RWPE1 (cell line): ENCODE data around the gene YES1.
"Not testable (repeated sequence)": the region's sequence is repeated elsewhere in the genome, so short reads cannot be mapped to it uniquely, and the experiment has no call there.

ENCODE experiments used
- CTCF ChIA-PET: fragments of 350-600 bp; sonication (Branson Sonifier 250); formaldehyde crosslinking; extraction: SDS; loops from one replicate; lab custom pipeline; 2021; lab: Yijun Ruan, JAX
- POLR2A ChIA-PET: fragments of 400-600 bp; formaldehyde crosslinking; extraction: SDS; loops from one replicate; lab custom pipeline; 2020; ENCODE audit warnings: antibody characterized with exemption; ENCODE audit not compliant: low non-redundant PET; lab: Yijun Ruan, JAX
- DNase-seq: peaks from one replicate; pipeline ENCODE4 v3.0.0; 2012; ENCODE audit warnings: low spot score
- H3K27ac ChIP-seq: fragments of 450-650 bp; 2 replicates; pipeline ENCODE4 v1.5.1; 2017
- CTCF ChIP-seq: fragments of 450-650 bp; conservative IDR thresholded peaks from 2 replicates; pipeline ENCODE4 v1.5.1; 2017; ENCODE audit warnings: low read depth, mild to moderate bottlenecking

Gene YES1

DNA sequence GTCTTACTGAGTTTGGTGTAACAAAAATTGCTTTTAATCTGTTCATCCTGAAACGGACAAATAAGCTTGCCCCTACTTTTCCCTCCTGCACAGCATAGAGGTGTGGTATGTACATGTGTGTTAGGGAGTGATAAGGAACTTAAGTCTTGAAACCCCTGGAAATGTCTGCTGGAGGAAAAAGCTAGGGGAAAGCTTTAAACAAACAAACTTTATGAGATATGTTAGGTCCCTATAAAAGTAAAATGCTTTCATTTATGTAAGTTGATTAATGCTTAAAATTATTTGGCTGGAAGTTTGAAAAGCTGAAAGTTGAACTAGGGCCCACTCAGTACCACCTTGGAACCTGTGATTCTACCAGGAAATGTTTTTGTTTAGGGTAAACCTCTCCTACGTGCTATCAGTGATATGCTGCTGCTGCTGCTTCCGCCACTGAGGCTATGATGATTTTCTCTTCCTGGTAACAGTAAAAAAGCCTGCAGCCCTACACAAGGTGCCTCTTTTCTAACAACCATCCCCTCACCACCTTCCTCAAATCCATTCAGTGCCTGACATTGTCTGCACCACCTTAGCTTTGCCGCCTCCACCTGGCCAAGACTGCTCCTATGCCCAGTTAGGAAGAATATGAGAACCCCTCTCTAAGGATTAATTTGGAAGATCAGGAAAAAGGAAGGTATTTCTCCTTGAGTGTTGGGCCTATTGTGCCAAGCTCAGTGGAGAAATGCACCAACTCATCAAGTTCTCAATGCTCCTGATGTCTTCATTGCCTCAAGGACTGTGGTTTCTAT is 2.5 kb upstream of the YES1 start:
- POLR2A ChIA-PET = no interaction called here
- no peak for DNase-seq
- CTCF ChIA-PET = interaction anchor here (0.6 to 1.2 kb wide), 3 partner anchors 16 to 59 kb away, joined by 3 to 5 read pairs (median 4); no protein-coding TSS in a partner anchor
- no peak overlapping the region for H3K27ac ChIP-seq
- TF ChIP-seq CTCF = no peak

- ChIA-PET POLR2A (interaction anchor here (0.5 kb wide), 1 partner anchor 50 kb away, joined by 4 read pairs; no protein-coding TSS in a partner anchor), CTCF (interaction anchor here (0.6 to 1.2 kb wide), 2 partner anchors 17 to 65 kb away, joined by 4 to 5 read pairs; no protein-coding TSS in a partner anchor)
- no peak for TF ChIP-seq CTCF
- H3K27ac ChIP-seq = peak overlapping the region; percentile 92
- no peak for DNase-seq
These were observed 1.4 kb upstream of the YES1 start for GRCh38 chr18:813172-814071.

- ChIA-PET CTCF (interaction anchor here (0.5 to 0.6 kb wide), 2 partner anchors 64 to 155 kb away, joined by 3 to 4 read pairs; no protein-coding TSS in a partner anchor), POLR2A (interaction anchor here (0.5 kb wide), 1 partner anchor 49 kb away, joined by 4 read pairs; no protein-coding TSS in a partner anchor)
- DNase-seq = peak; percentile 61
- TF ChIP-seq CTCF = no peak
- H3K27ac ChIP-seq = peak overlapping the region; percentile 92
These were observed 532 bp upstream of the YES1 start for GRCh38 chr18:812376-813171.

- H3K27ac ChIP-seq = peak overlapping the region; percentile 92
- CTCF ChIA-PET = no interaction called here
- POLR2A ChIA-PET = no interaction called here
- TF ChIP-seq CTCF = no peak
- peak; percentile 20 for DNase-seq
These were observed 705 bp downstream of the YES1 start for GRCh38 chr18:811182-811891.

DNA sequence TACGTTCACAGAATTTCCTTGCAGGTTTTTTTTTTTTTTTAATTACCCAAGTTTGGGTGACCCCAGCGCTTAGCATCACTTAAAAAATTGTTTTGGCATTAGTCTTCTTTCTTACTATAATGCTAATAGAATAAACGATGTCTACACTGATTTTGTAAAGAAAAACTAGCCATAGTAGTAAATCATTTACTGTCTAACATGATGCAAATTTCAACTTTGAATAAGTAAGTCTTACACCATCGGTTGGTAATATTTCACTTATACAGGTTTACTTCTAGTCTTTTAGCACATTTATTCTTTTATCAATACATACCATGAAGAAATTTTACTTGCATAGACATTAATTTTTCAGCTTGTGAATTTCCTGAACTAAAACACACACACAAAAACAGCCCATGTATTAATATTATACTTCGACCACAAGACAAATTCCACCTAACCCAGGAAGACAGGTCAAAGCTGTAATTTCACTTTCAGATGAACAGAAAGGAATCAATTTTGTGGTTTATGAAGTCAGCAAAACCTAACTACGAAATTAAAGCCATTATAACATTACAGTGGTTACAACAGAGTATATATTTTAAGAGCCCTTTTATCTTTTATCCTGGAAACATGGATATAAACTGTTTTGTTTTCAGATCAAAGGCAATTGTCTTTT is 1.9 kb downstream of the YES1 start:
- H3K27ac ChIP-seq = no peak overlapping the region
- ChIA-PET POLR2A (no interaction called here), CTCF (no interaction called here)
- no peak for DNase-seq
- no peak for TF ChIP-seq CTCF

DNA sequence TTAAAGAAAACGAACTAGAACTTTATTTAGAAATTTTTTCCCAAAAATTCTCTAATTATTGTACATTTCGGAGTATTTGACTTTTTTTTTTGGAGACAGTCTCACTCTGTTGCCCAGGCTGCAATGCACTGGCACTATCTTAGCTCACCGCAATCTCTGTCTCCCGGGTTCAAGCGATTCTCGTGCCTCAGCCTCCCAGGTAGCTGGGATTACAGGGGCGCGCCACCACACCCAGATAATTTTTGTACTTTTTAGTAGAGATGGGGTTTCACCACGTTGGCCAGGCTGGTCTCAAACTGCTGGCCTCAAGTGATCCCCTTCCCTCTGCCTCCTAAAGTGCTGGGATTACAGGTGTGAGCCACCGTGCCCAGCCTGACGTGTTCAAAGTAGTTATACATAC is 2.8 kb downstream of the YES1 start:
- DNase-seq, H3K27ac ChIP-seq, CTCF ChIA-PET, POLR2A ChIA-PET: not testable (repeated sequence)
